Naive thymus-derived CD4-positive, alpha-beta T cell (primary cell): ENCODE data around the gene RAD54L. TPM values are rescaled to one million over a fixed set of nuclear protein-coding genes. Genes with fewer than 3 reads are reported as not detected.
"Not testable (repeated sequence)": the region's sequence is repeated elsewhere in the genome, so short reads cannot be mapped to it uniquely, and the experiment has no call there.

ENCODE experiments used
- ATAC-seq: fragments of 150-1000 bp; cut with Tn5 transposase; 2 replicates; pipeline ENCODE4 v1.10.0; 2021; ENCODE audit warnings: mild to moderate bottlenecking, moderate library complexity
- CTCF ChIA-PET: fragments of 350-600 bp; sonication (Branson Sonifier 250); formaldehyde crosslinking; loops from one replicate; lab custom pipeline; 2021; ENCODE audit warnings: antibody characterized with exemption; lab: Charles Lee
- POLR2A ChIA-PET: fragments of 350-600 bp; sonication (Branson Sonifier 250); formaldehyde crosslinking; loops from one replicate; lab custom pipeline; 2021; ENCODE audit warnings: antibody characterized with exemption, inconsistent platforms; lab: Charles Lee
- DNase-seq, 9 donors: peaks; one replicate each; pipeline versions ENCODE4 v3.0.0 to v3.0.0-alpha.2; 2020 to 2022; ENCODE audit warnings: mixed read lengths in 1 of 9
- H3K27ac ChIP-seq: one replicate; pipeline ENCODE4 v1.7.0; 2013; ENCODE audit warnings: mild to moderate bottlenecking, low read depth, low read length, moderate library complexity
- H3K27me3 ChIP-seq, 2 donors: one replicate each; pipeline ENCODE4 v1.7.0; 2013; ENCODE audit warnings: low read length in 2 of 2, mild to moderate bottlenecking in 2 of 2, moderate library complexity in 2 of 2; ENCODE audit not compliant: control insufficient read depth in 2 of 2, insufficient read depth in 2 of 2
- H3K36me3 ChIP-seq, 3 experiments: 1 replicate in 2 of 3; 2 replicates in 1 of 3; pipeline ENCODE4 v1.7.0; 2013; ENCODE audit warnings: low read length in 3 of 3, mild to moderate bottlenecking in 3 of 3, moderate library complexity in 1 of 3; ENCODE audit not compliant: insufficient read depth in 3 of 3, control insufficient read depth in 2 of 3
- H3K4me1 ChIP-seq, 2 donors: one replicate each; pipeline ENCODE4 v1.7.0; 2013; ENCODE audit warnings: low read length in 2 of 2, mild to moderate bottlenecking in 2 of 2, moderate library complexity in 1 of 2; ENCODE audit not compliant: control insufficient read depth in 2 of 2, insufficient read depth in 2 of 2
- H3K4me3 ChIP-seq: 2 replicates; pipeline ENCODE4 v1.7.0; 2013; ENCODE audit warnings: mild to moderate bottlenecking, low read length
- H3K9me3 ChIP-seq, 3 experiments: 1 replicate in 2 of 3; 2 replicates in 1 of 3; pipeline ENCODE4 v1.7.0; 2013; ENCODE audit warnings: low read length in 3 of 3; ENCODE audit not compliant: control insufficient read depth in 2 of 3
- H3K27ac Mint-ChIP-seq, 9 donors: one replicate each; pipeline ENCODE4 v1.8.0; 2020 to 2022; ENCODE audit warnings: mixed read lengths in 9 of 9, mild to moderate bottlenecking in 8 of 9, moderate library complexity in 5 of 9, inconsistent platforms in 2 of 9
- H3K27me3 Mint-ChIP-seq, 5 donors: one replicate each; pipeline ENCODE4 v1.8.0; 2021 to 2022; ENCODE audit warnings: mixed read lengths in 5 of 5, mild to moderate bottlenecking in 1 of 5
- H3K36me3 Mint-ChIP-seq, 5 donors: one replicate each; pipeline ENCODE4 v1.8.0; 2020 to 2022; ENCODE audit warnings: mixed read lengths in 5 of 5, mild to moderate bottlenecking in 3 of 5, inconsistent platforms in 1 of 5
- H3K4me1 Mint-ChIP-seq, 7 donors: one replicate each; pipeline ENCODE4 v1.8.0; 2020 to 2022; ENCODE audit warnings: mixed read lengths in 7 of 7, mild to moderate bottlenecking in 3 of 7, inconsistent platforms in 1 of 7
- H3K4me3 Mint-ChIP-seq, 10 donors: one replicate each; pipeline ENCODE4 v1.8.0; 2020 to 2022; ENCODE audit warnings: mild to moderate bottlenecking in 10 of 10, mixed read lengths in 10 of 10, moderate library complexity in 6 of 10, inconsistent platforms in 2 of 10
- H3K9me3 Mint-ChIP-seq, 11 donors: one replicate each; pipeline ENCODE4 v1.8.0; 2020 to 2022; ENCODE audit warnings: mixed read lengths in 11 of 11, mild to moderate bottlenecking in 4 of 11, inconsistent platforms in 1 of 11, moderate library complexity in 1 of 11
- intact Hi-C, 2 donors: fragments of 100-400 bp; cut with micrococcal nuclease; formaldehyde crosslinking; loops; one replicate each; pipeline ENCODE4 v1.15.1; 2023
- polyA plus RNA-seq, 2 donors: library from polyadenylated mRNA; unstranded; fragments of 300-500 nt; fragmentation: Illumina TruSeq; gene quantifications; one replicate each; pipeline ENCODE4 v1.2.3, GENCODE V29; 2021
- total RNA-seq, 6 experiments: library from RNA in 5 of 6; stranded (reverse) in 5 of 6; gene quantifications; 1 replicate in 5 of 6; 2 replicates in 1 of 6; pipeline ENCODE4 v1.2.3 and lab custom pipeline; 2021 to 2026

RAD54L gene
- total and polyA plus RNA-seq, 7 experiments from 2014 or later = 0.94 to 31.9 (median 1.7) TPM; not detected in 1

- intact Hi-C loops = loop anchor here (2.0 to 5.0 kb wide), 3 partner anchors 104 to 943 kb away; partner anchors contain the start of gene MKNK1 (in 1 of the 2)
- no peaks in the 10 kb centered on the region for H3K27me3 ChIP-seq
- ChIA-PET POLR2A (interaction anchor here (0.7 to 1.2 kb wide), 3 partner anchors 46 to 1572 kb away, joined by 5 to 7 read pairs (median 5); partner anchors contain the start of genes LRRC41, POMGNT1 and UQCRH), CTCF (interaction anchor here (0.6 to 1.3 kb wide), 8 partner anchors 26 to 213 kb away, joined by 3 to 10 read pairs (median 4); partner anchors contain the start of gene LRRC41)
- no peaks in the 10 kb centered on the region for H3K9me3 Mint-ChIP-seq
- DNase-seq (peak in 5 of 9 donors; percentile 22 to 52 (median 27)), ATAC-seq (no peak)
- H3K27ac ChIP-seq = no peak overlapping the region
- H3K4me1 Mint-ChIP-seq = peaks cover 0 to 33% (median 17%) of the 10 kb centered on the region in 7 donors
- H3K27ac Mint-ChIP-seq = no peak overlapping the region
- H3K36me3 ChIP-seq = no peaks in the 10 kb centered on the region
- no peak overlapping the region for H3K4me3 ChIP-seq
- no peaks in the 10 kb centered on the region for H3K27me3 Mint-ChIP-seq
- H3K36me3 Mint-ChIP-seq = peaks cover 0 to 3% (median 0%) of the 10 kb centered on the region in 5 donors
- no peak overlapping the region for H3K4me3 Mint-ChIP-seq
- H3K9me3 ChIP-seq = no peaks in the 10 kb centered on the region
- peaks cover 4 to 8% of the 10 kb centered on the region in 2 donors for H3K4me1 ChIP-seq
These were observed 2.7 kb upstream of the RAD54L start for GRCh38 chr1:46244656-46245371.

DNA sequence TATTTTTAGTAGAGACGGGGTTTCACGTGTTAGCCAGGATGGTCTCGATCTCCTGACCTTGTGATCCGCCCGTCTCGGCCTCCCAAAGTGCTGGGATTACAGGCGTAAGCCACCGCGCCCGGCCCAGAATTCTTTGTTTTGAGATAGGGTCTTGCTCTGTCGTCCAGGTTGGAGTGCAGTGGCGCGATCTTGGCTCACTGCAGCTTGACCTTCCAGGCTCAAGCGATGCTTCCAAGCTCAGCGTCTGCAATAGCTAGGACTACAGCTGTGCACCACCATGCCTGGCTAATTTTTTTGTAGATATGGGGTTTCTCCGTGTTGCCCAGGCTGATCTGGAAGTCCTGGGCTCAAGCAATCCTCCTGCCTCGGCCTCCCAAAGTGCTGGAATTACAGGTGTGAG lies 1.4 kb upstream of the RAD54L start:
- peak overlapping the region in 4 of 10 donors; percentile 86 to 100 (median 94) for H3K4me3 Mint-ChIP-seq
- CTCF ChIA-PET = interaction anchor here (1.2 to 1.3 kb wide), 2 partner anchors 96 to 100 kb away, joined by 3 to 6 read pairs; no protein-coding TSS in a partner anchor

GRCh38 chr1:46246548-46247435 lies 771 bp upstream of the RAD54L start:
- peaks cover 4 to 8% of the 10 kb centered on the region in 2 donors for H3K4me1 ChIP-seq
- Mint-ChIP-seq H3K36me3 (peaks cover 0 to 10% (median 0%) of the 10 kb centered on the region in 5 donors), H3K27ac (peak overlapping the region; percentile 15 to 95 (median 78)), H3K27me3 (no peaks in the 10 kb centered on the region), H3K9me3 (no peaks in the 10 kb centered on the region), H3K4me3 (peak overlapping the region; percentile 86 to 100 (median 94)), H3K4me1 (peaks cover 0 to 33% (median 17%) of the 10 kb centered on the region in 7 donors)
- ChIA-PET POLR2A (interaction anchor here (0.6 to 2.4 kb wide), 6 partner anchors 53 to 907 kb away, joined by 3 to 9 read pairs (median 4); partner anchors contain the start of genes LRRC41, NSUN4 and UQCRH), CTCF (interaction anchor here (0.5 to 1.3 kb wide), 3 partner anchors 95 to 1232 kb away, joined by 3 to 6 read pairs (median 3); no protein-coding TSS in a partner anchor)
- no peaks in the 10 kb centered on the region for H3K27me3 ChIP-seq
- peak in 1 of 9 donors; percentile 54 for DNase-seq
- H3K27ac ChIP-seq = peak overlapping the region; percentile 66
- H3K9me3 ChIP-seq = no peaks in the 10 kb centered on the region
- ATAC-seq = peak; percentile 2
- intact Hi-C loops = loop anchor here (1.0 to 5.0 kb wide), 15 partner anchors 48 to 1572 kb away; partner anchors contain the start of genes LRRC41 (in 2 of the 2), MKNK1 (in 2 of the 2), NSUN4 (in 2 of the 2) and POMGNT1 (in 2 of the 2)
- no peaks in the 10 kb centered on the region for H3K36me3 ChIP-seq
- peak overlapping the region; percentile 79 for H3K4me3 ChIP-seq

More for the DNA sequence above, 1.4 kb upstream of the RAD54L start:
- H3K9me3 ChIP-seq, H3K27ac ChIP-seq, DNase-seq, H3K36me3 ChIP-seq, H3K27ac Mint-ChIP-seq, H3K9me3 Mint-ChIP-seq, H3K36me3 Mint-ChIP-seq, ATAC-seq, H3K4me3 ChIP-seq, H3K27me3 Mint-ChIP-seq, H3K4me1 ChIP-seq, H3K27me3 ChIP-seq: not testable (repeated sequence)
- peaks cover 0 to 33% (median 17%) of the 10 kb centered on the region in 7 donors for H3K4me1 Mint-ChIP-seq
- POLR2A ChIA-PET = interaction anchor here (1.2 to 2.4 kb wide), 3 partner anchors 57 to 907 kb away, joined by 3 to 9 read pairs (median 8); partner anchors contain the start of genes LRRC41, NSUN4 and UQCRH
- intact Hi-C loops = loop anchor here (2.0 to 5.0 kb wide), 4 partner anchors 356 to 1571 kb away; partner anchors contain the start of genes ARMH1 (in 1 of the 2), GPBP1L1 (in 1 of the 2), MKNK1 (in 1 of the 2) and TMEM53 (in 1 of the 2)

DNA sequence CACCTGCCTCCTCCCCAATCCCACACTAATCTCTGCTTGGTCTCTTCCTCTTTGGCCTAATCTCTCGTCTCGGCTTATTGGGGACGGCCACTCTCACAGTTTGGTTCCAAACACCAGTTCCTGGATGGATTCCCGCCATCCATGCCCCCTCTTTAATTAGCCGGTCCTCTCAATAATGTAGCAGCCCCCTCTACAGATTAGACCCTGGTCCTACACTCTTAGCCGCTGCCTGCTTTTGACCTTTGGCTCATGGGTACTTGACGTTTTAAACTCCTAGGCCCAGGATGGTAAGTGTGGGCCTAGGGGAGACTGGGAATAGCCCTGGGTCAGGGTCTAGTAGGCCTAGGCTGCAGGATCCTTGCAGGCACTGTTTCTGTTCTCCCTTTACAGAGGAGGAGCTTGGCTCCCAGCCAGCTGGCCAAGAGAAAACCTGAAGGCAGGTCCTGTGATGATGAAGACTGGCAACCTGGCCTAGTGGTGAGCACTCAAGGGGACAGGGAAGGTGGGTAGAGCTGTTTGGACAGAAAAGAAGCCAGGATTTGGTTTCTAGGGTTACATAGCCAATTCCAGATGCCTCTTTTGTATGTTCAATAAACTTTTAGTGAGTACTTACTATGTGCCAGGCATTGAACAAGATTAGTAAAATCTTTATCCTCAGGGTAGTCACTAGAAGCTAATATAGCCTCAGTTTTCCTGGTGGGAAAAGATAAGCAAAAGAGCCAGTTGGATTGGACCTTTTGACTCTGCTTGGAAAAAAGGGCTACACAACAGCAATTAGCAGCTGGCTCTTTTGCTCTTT lies 758 bp downstream of the RAD54L start:
- DNase-seq = peak in 3 of 9 donors; percentile 9 to 32 (median 20)
- Histone ChIP-seq H3K4me3 (peak overlapping the region; percentile 89), H3K27ac (peak overlapping the region; percentile 54), H3K27me3 (no peaks in the 10 kb centered on the region), H3K36me3 (no peaks in the 10 kb centered on the region), H3K9me3 (no peaks in the 10 kb centered on the region), H3K4me1 (peaks cover 4 to 8% of the 10 kb centered on the region in 2 donors)
- H3K27ac Mint-ChIP-seq = peak overlapping the region in 7 of 9 donors; percentile 38 to 96 (median 74)
- H3K27me3 Mint-ChIP-seq = no peaks in the 10 kb centered on the region
- H3K9me3 Mint-ChIP-seq = no peaks in the 10 kb centered on the region
- H3K4me3 Mint-ChIP-seq = peak overlapping the region; percentile 79 to 100 (median 90)
- H3K36me3 Mint-ChIP-seq = peaks cover 0 to 18% (median 0%) of the 10 kb centered on the region in 5 donors
- ChIA-PET POLR2A (interaction anchor here (1.0 to 2.4 kb wide), 2 partner anchors 50 to 55 kb away, joined by 3 to 9 read pairs; partner anchors contain the start of genes LRRC41, POMGNT1 and UQCRH), CTCF (interaction anchor here (0.9 kb wide), 1 partner anchor 98 kb away, joined by 3 read pairs; no protein-coding TSS in a partner anchor)
- peaks cover 0 to 44% (median 17%) of the 10 kb centered on the region in 7 donors for H3K4me1 Mint-ChIP-seq
- intact Hi-C loops = loop anchor here (5.0 kb wide), 2 partner anchors 354 to 946 kb away; partner anchors contain the start of gene MKNK1 (in 1 of the 2)
- no peak for ATAC-seq

DNA sequence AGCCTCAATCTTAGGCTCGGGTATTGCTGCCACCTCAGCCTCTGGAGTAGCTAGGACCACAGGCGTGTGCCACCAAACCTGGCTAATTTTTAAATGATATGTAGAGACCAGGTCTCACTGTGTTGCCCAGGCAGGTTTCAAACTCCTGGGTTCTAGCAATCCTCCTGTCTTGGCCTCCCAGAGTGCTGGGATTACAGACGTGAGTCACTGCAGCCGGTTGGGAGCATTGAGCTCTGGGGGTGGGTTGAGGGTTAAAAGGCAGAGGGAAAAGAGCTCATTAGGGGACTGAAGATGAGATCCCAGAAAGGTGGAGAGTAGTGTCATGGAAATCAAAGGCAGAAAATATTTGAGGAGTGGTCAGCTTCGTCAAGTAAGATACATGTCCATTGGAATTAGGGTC lies 7.1 kb downstream of the RAD54L start:
- POLR2A ChIA-PET = no interaction called here
- H3K9me3 Mint-ChIP-seq = no peaks in the 10 kb centered on the region
- DNase-seq (no peak), ATAC-seq (no peak)
- intact Hi-C loops = no loop called here
- Histone ChIP-seq H3K27ac (no peak overlapping the region), H3K27me3 (no peaks in the 10 kb centered on the region), H3K4me1 (no peaks in the 10 kb centered on the region), H3K9me3 (no peaks in the 10 kb centered on the region), H3K36me3 (no peaks in the 10 kb centered on the region), H3K4me3 (no peak overlapping the region)
- H3K4me1 Mint-ChIP-seq = peaks cover 0 to 21% (median 0%) of the 10 kb centered on the region in 7 donors
- CTCF ChIA-PET = no interaction called here
- no peak overlapping the region for H3K27ac Mint-ChIP-seq
- no peak overlapping the region for H3K4me3 Mint-ChIP-seq
- H3K36me3 Mint-ChIP-seq = peaks cover 0 to 29% (median 0%) of the 10 kb centered on the region in 5 donors
- no peaks in the 10 kb centered on the region for H3K27me3 Mint-ChIP-seq
